GM18519 (cell line): Measurements from ENCODE around the gene DOK3.

Experiments
- ATAC-seq: cut with Tn5 transposase; IDR thresholded peaks from one replicate; pipeline ENCODE4 v1.9.1; 2021; ENCODE audit warnings: mild to moderate bottlenecking, moderate library complexity; ENCODE audit not compliant: unreplicated experiment, low FRiP score

The DOK3 gene

DNA sequence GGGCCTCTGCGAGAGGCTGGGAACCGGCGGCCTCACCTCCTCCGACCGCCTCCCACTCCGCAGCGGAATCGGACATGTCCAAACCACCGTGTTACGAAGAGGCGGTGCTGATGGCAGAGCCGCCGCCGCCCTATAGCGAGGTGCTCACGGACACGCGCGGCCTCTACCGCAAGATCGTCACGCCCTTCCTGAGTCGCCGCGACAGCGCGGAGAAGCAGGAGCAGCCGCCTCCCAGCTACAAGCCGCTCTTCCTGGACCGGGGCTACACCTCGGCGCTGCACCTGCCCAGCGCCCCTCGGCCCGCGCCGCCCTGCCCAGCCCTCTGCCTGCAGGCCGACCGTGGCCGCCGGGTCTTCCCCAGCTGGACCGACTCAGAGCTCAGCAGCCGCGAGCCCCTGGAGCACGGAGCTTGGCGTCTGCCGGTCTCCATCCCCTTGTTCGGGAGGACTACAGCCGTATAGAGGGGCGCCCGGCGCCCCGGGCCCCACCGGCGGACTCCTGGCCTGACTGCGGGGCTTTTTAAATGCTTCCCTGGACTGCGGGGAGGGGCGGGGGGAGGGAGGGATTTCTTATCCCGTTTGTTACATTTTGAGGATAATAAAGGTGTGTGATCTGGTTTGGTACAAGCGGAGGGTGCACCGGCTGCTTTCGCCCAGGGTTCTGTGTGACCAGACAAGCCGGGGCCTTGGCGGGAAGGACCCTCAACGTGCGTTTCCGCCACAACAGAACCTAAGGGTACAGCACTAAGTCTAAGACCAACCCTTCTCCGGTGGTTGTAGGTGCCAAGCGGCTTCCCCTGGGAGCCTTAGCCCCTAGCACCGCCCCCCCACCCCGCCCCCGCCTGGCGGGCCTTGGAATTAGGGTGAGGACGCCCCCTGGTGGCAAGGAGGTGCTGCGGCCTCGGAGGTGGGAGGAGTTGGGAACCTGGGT lies 53.7 kb downstream of the DOK3 start:
- peak; percentile 3 for ATAC-seq

DNA sequence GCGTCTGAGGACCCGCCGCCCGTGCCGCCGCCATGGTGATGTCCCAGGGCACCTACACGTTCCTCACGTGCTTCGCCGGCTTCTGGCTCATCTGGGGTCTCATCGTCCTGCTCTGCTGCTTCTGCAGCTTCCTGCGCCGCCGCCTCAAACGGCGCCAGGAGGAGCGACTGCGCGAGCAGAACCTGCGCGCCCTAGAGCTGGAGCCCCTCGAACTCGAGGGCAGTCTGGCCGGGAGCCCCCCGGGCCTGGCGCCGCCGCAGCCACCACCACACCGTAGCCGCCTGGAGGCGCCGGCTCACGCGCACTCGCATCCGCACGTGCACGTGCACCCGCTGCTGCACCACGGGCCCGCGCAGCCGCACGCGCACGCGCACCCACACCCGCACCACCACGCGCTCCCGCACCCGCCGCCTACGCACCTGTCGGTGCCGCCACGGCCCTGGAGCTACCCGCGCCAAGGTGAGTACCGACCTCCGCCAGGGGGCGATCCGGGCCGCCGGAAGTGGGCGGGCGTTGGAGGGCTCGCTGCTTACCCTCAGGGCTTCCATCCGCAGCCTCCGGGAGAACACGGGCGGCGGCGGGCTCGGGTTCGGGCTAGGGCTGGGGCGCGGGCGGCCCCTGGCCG lies 54.5 kb downstream of the DOK3 start:
- peak; percentile 26 for ATAC-seq

DNA sequence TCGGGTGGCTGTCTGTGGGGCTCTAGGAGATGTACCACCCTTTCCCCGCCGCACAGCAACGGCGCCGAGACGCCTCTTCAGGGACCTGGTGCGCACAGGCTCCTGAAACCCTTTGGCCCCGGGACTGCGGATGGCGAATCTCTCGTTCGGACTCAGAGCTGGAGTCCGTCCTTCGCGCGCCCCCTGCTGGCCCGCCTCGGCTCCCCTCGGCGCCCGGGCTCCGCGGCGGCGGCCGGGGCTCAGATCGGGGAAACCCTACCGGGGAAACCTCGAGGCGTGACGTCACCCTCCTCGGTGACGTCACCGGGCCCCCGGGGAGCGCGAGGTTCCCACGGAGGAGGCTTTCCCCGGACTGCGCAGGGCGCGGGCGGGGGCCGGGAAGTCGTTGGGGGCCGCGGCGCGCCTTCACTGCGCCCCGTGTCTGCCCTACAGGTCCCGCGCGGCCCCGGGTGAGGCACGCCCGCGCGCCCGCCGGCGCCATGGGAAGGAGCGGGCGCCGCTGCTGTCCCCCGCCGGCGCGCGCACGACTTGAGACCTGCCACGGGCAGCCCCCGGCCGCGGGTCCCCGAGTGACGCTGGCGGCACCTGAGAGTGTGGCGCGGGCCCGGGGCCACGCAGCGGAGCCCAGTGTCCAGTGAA lies 55.1 kb downstream of the DOK3 start:
- ATAC-seq = peak; percentile 30

DNA sequence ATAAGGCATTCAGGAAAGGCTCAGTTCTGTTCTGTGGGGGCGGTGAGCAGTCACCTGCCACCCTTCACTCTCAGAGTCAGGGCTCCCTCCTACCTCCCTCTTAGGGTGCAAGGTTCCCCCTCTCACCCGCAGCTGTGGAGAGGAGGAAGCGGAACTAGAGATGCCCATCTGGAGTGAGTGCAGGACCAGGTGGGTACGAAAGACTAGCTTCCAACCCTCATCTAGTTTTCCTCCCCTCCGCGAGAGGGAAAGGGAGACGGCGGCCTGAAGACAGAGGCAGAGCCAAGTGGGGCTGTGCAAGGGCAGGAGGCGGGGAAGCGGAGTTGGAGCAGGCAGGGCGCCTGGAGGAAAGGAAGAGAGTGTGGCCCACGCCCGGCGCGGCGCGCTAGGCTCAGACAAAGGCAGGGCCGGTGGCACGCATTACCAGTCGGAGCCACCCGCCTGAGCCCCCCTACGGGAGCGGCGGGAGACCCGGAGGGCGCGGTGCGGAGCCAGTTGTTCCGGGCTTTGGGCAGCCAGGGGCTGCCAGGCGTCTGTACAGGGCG lies 55.7 kb downstream of the DOK3 start:
- ATAC-seq = no peak

DNA sequence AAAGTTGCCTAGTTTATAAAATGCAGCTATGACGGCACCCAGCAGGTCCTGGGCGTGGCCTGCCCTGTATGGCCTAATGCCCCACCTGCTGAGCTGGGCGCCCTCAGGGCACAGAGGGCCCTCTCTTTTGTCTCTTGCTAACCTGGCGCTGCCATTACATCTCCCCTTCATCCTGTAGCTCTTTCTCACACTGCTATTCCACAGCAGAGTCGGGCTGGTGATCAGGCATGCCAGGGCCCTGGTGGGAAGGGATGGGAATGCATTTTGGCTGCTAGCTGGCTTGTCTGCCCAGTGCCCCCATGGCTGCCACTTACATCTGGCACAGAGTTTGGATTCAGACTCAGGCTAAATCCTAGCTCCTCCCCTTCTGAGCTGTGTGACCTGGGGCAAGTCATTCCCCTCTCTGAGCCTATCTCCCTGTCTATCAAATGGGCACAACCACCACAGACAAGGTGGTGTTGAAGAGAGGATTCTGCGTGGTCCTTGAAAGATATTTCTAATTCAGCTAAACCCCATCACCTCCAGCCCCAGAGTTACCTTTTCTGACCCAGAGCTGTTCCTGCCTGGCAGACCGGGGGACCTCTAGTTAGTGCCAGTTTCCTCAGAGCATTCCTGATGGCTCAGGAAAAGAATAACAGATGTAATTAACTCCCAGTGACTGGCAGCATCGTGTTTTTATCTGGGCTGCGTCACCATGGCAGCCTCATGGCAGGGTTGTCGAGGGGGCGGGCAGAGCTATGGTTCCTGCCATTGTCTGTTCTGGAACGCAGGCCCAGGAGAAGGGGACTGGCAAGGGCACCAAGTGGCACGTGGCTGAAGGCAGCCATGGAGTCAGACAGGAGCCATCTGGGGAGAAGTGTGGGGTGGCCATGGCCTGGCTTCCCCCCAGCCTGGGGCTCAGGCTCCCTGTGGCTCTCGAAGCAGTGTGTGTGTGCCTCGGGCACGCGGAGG lies 56.7 kb downstream of the DOK3 start:
- no peak for ATAC-seq
